H1 (cell line): ENCODE measurements around the gene UGT1A3. TPM values are rescaled to one million over a fixed set of nuclear protein-coding genes. Genes with fewer than 3 reads are reported as not detected.

ENCODE experiments used
- CTCF ChIA-PET: fragments of 300-600 bp; sonication (Branson Sonifier 250); formaldehyde crosslinking; loops from one replicate; lab custom pipeline; 2021; ENCODE audit not compliant: partially characterized antibody; lab: Charles Lee
- POLR2A ChIA-PET: fragments of 300-600 bp; sonication (Branson Sonifier 250); formaldehyde crosslinking; loops from one replicate; lab custom pipeline; 2021; ENCODE audit warnings: inconsistent platforms; ENCODE audit not compliant: partially characterized antibody; lab: Charles Lee
- DNase-seq, 2 experiments: peaks; one replicate each; pipeline versions ENCODE4 v3.0.0 to v3.0.0-alpha.2; 2010 to 2022; ENCODE audit warnings: low spot score in 2 of 2, low read depth in 1 of 2, mixed read lengths in 1 of 2
- FAIRE-seq: peaks from 2 replicates; lab custom pipeline; 2011; peaks lifted over from hg19 to GRCh38; lab: Jason Lieb, UNC
- H2AFZ ChIP-seq: 2 replicates; pipeline ENCODE4 v1.8.1; 2012; ENCODE audit warnings: low read length, inconsistent platforms
- H2AK5ac ChIP-seq: 2 replicates; pipeline ENCODE4 v1.6.1; 2013; ENCODE audit warnings: low read depth, low read length
- H2BK120ac ChIP-seq: replicated peaks from 2 replicates; pipeline ENCODE3; 2013; ENCODE audit warnings: low read depth, low read length, inconsistent platforms
- H2BK12ac ChIP-seq: 2 replicates; pipeline ENCODE4 v1.6.1; 2013; ENCODE audit warnings: low read depth, low read length
- H2BK15ac ChIP-seq: 2 replicates; pipeline ENCODE4 v1.6.1; 2013; ENCODE audit warnings: low read length
- H2BK20ac ChIP-seq: 2 replicates; pipeline ENCODE4 v1.6.1; 2013; ENCODE audit warnings: low read length
- H2BK5ac ChIP-seq: 2 replicates; pipeline ENCODE4 v1.6.1; 2013; ENCODE audit warnings: low read depth, low read length
- H3K14ac ChIP-seq: 2 replicates; pipeline ENCODE4 v1.6.1; 2013; ENCODE audit warnings: inconsistent platforms; ENCODE audit not compliant: insufficient read length
- H3K18ac ChIP-seq: 2 replicates; pipeline ENCODE4 v1.6.1; 2013; ENCODE audit warnings: low read length; ENCODE audit errors: extremely low read depth
- H3K23ac ChIP-seq: 2 replicates; pipeline ENCODE4 v1.6.1; 2013; ENCODE audit warnings: inconsistent platforms; ENCODE audit not compliant: insufficient read length
- H3K23me2 ChIP-seq: 2 replicates; pipeline ENCODE4 v1.6.1; 2013; ENCODE audit warnings: low read depth, low read length
- H3K27ac ChIP-seq: 2 replicates; pipeline ENCODE4 v1.6.1; 2011; ENCODE audit warnings: low read depth, low read length, inconsistent platforms
- H3K27me3 ChIP-seq, 4 experiments: replicated peaks in 1 of 4; 1 replicate in 1 of 4; 2 replicates in 3 of 4; pipeline versions ENCODE4 v1.6.1 to v1.8.1; 2011 to 2013; ENCODE audit warnings: low read length in 3 of 4, mild to moderate bottlenecking in 3 of 4, inconsistent platforms in 2 of 4, mixed read lengths in 2 of 4, moderate library complexity in 1 of 4; ENCODE audit not compliant: control insufficient read depth in 3 of 4, insufficient read depth in 3 of 4; ENCODE audit errors: extremely low read depth in 1 of 4
- H3K36me3 ChIP-seq, 4 experiments: 2 replicates each; pipeline versions ENCODE4 v1.6.1 to v1.8.1; 2011 to 2013; ENCODE audit warnings: mild to moderate bottlenecking in 4 of 4, low read length in 3 of 4, moderate library complexity in 2 of 4, control low read depth in 1 of 4, inconsistent platforms in 1 of 4; ENCODE audit not compliant: insufficient read depth in 4 of 4, control insufficient read depth in 2 of 4
- H3K4ac ChIP-seq: replicated peaks from 2 replicates; pipeline ENCODE3; 2013; ENCODE audit warnings: low read length, low read depth, mixed read lengths, inconsistent platforms; ENCODE audit not compliant: insufficient read length
- H3K4me1 ChIP-seq, 4 experiments: replicated peaks in 1 of 4; 1 replicate in 1 of 4; 2 replicates in 3 of 4; pipeline versions ENCODE4 v1.6.1 to v1.8.1; 2011 to 2013; ENCODE audit warnings: low read length in 3 of 4, inconsistent platforms in 2 of 4, mixed read lengths in 1 of 4; ENCODE audit not compliant: insufficient read depth in 4 of 4, control insufficient read depth in 3 of 4
- H3K4me2 ChIP-seq, 2 experiments: 2 replicates each; pipeline versions ENCODE4 v1.6.1 to v1.8.1; 2011 to 2013; ENCODE audit warnings: low read depth in 2 of 2, low read length in 2 of 2, control low read depth in 1 of 2, inconsistent platforms in 1 of 2, mild to moderate bottlenecking in 1 of 2; ENCODE audit not compliant: insufficient read depth in 1 of 2
- H3K4me3 ChIP-seq, 4 experiments: fragments of 200-600, 300-600 bp in 1 of 4; sonication (generic), shearing (Covaris generic), sonication (Bioruptor Twin) in 1 of 4; 2 replicates each; pipeline versions ENCODE4 v1.5.1 to v1.8.1; 2011 to 2016; ENCODE audit warnings: low read length in 4 of 4, low read depth in 3 of 4, control low read depth in 2 of 4, inconsistent platforms in 2 of 4, mild to moderate bottlenecking in 2 of 4, mixed read lengths in 1 of 4, moderate library complexity in 1 of 4; ENCODE audit not compliant: insufficient read depth in 2 of 4; ENCODE audit errors: extremely low read depth in 1 of 4
- H3K56ac ChIP-seq: replicated peaks from 2 replicates; pipeline ENCODE3; 2013; ENCODE audit warnings: low read depth, mild to moderate bottlenecking, mixed read lengths, low read length, inconsistent platforms; ENCODE audit not compliant: insufficient read length
- H3K79me1 ChIP-seq: 2 replicates; pipeline ENCODE4 v1.6.1; 2013; ENCODE audit warnings: low read depth, low read length, control low read depth
- H3K79me2 ChIP-seq, 2 experiments: 2 replicates each; pipeline versions ENCODE4 v1.6.1 to v1.8.1; 2012 to 2013; ENCODE audit warnings: low read length in 2 of 2, mild to moderate bottlenecking in 2 of 2, inconsistent platforms in 1 of 2; ENCODE audit not compliant: insufficient read depth in 2 of 2, control insufficient read depth in 1 of 2
- H3K9ac ChIP-seq, 4 experiments: replicated peaks in 1 of 4; 1 replicate in 1 of 4; 2 replicates in 3 of 4; pipeline versions ENCODE4 v1.6.1 to v1.8.1; 2011 to 2013; ENCODE audit warnings: low read depth in 3 of 4, low read length in 3 of 4, control low read depth in 2 of 4, mild to moderate bottlenecking in 2 of 4, moderate library complexity in 2 of 4, inconsistent platforms in 1 of 4; ENCODE audit errors: extremely low read depth in 1 of 4
- H3K9me3 ChIP-seq, 2 experiments: 2 replicates each; pipeline versions ENCODE4 v1.6.1 to v1.8.1; 2012 to 2013; ENCODE audit warnings: mild to moderate bottlenecking in 2 of 2, moderate library complexity in 2 of 2, control low read depth in 1 of 2, inconsistent platforms in 1 of 2, low read depth in 1 of 2, low read length in 1 of 2, mixed read lengths in 1 of 2; ENCODE audit not compliant: insufficient read depth in 2 of 2
- H4K20me1 ChIP-seq, 2 experiments: replicated peaks in 1 of 2; 2 replicates each; pipeline versions ENCODE3 to v1.8.1; 2011 to 2013; ENCODE audit warnings: inconsistent platforms in 2 of 2, low read length in 2 of 2, mild to moderate bottlenecking in 1 of 2; ENCODE audit not compliant: insufficient read depth in 2 of 2, control insufficient read depth in 1 of 2
- H4K5ac ChIP-seq: 2 replicates; pipeline ENCODE4 v1.6.1; 2013; ENCODE audit warnings: low read length, low read depth, mixed read lengths, inconsistent platforms; ENCODE audit not compliant: insufficient read length
- H4K8ac ChIP-seq: 2 replicates; pipeline ENCODE4 v1.8.0; 2013; ENCODE audit warnings: mild to moderate bottlenecking, moderate library complexity, low read length, inconsistent platforms; ENCODE audit not compliant: insufficient read depth; ENCODE audit errors: extremely low read depth
- H4K91ac ChIP-seq: replicated peaks from 2 replicates; pipeline ENCODE3; 2013; ENCODE audit warnings: low read length, mixed read lengths, inconsistent platforms; ENCODE audit not compliant: insufficient read length
- BCL11A ChIP-seq, 2 experiments: IDR thresholded peaks; one replicate each; pipeline ENCODE4 v1.6.1; 2011; ENCODE audit warnings: low read depth in 2 of 2, low read length in 2 of 2, mild to moderate bottlenecking in 2 of 2
- KDM4A ChIP-seq: IDR thresholded peaks from one replicate; pipeline ENCODE4 v1.7.1; 2012; ENCODE audit warnings: low read depth, mild to moderate bottlenecking, moderate library complexity, low read length, inconsistent platforms; ENCODE audit not compliant: severe bottlenecking
- SP4 ChIP-seq: IDR thresholded peaks from 2 replicates; pipeline ENCODE4 v1.6.1; 2012; ENCODE audit warnings: low read length, inconsistent platforms
- polyA plus RNA-seq, 7 experiments: library from polyadenylated mRNA; depleted of rRNA in 3 of 7; stranded (reverse) in 5 of 7; unstranded in 2 of 7; fragments of >200 nt in 5 of 7; fragments of 200-250 nt in 2 of 7; gene quantifications; 1 replicate in 5 of 7; 2 replicates in 1 of 7; 4 replicates in 1 of 7; pipeline versions ENCODE4 v1.2.1 to v1.2.3, GENCODE V29; 2011 to 2013; ENCODE audit warnings: missing spikeins in 2 of 7, mixed read lengths in 2 of 7
- total RNA-seq: library from RNA; stranded (reverse); fragmentation: NEBNext Ultra II Directional; extraction: Animal tissue kit (Norgen Biotek cat#: 25700); gene quantifications from 2 replicates; pipeline ENCODE4 v1.2.1, GENCODE V29; 2021

UGT1A3 gene
- total and polyA plus RNA-seq, 2 of the 8 experiments (the other 6 are each of a cell fraction or from before 2014, with no cell fraction given), result not detected

DNA sequence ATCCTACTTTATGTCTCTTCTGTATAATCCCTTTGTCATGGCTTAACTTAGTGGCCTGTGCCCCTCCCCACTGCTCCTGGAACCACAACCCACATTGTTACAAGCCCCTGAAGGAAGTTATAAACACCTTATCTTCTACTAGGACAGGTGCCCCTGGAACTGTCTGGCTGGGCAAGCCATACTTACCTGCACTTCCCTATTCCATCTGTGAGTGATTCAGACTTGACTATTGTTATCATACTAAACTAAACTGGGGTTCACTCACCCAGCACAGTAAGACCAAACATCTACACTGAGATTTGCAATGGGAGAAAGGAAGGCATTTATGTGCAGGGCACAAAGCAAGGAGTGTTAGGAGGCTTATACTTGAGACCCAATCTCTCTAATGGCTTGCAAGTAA, 39.8 kb upstream of the UGT1A3 start:
- H3K27ac ChIP-seq, result no peak overlapping the region
- H3K4me3 ChIP-seq, result no peak overlapping the region
- CTCF ChIA-PET, result no interaction called here
- no peak for TF ChIP-seq BCL11A (IDR thresholded peaks at IDR 0.05; ENCODE audit: low read depth in 2 of 2, low read length in 2 of 2)
- TF ChIP-seq SP4, result no peak
- no peak for TF ChIP-seq KDM4A
- peaks cover 0 to 8% (median 2%) of the 10 kb centered on the region in 4 experiments; a peak in 1 of 7 replicates for H3K4me1 ChIP-seq
- POLR2A ChIA-PET, result no interaction called here
- H2BK5ac ChIP-seq, result no peak overlapping the region
- no peak for DNase-seq
- H2BK20ac ChIP-seq, result no peak overlapping the region
- no peak overlapping the region; the same call in 1 of the 2 replicates for H2AFZ ChIP-seq
- H2BK15ac ChIP-seq, result no peak overlapping the region
- H3K18ac ChIP-seq, result no peak overlapping the region
- no peak overlapping the region for H4K5ac ChIP-seq
- H2AK5ac ChIP-seq, result no peak overlapping the region
- no peaks in the 10 kb centered on the region for H3K27me3 ChIP-seq
- no peaks in the 10 kb centered on the region for H3K36me3 ChIP-seq
- H3K79me1 ChIP-seq, result no peaks in the 10 kb centered on the region
- H4K8ac ChIP-seq, result no peak overlapping the region
- H2BK12ac ChIP-seq, result no peak overlapping the region
- no peaks in the 10 kb centered on the region for H4K20me1 ChIP-seq
- no peak overlapping the region for H3K14ac ChIP-seq
- H4K91ac ChIP-seq, result no peak overlapping the region
- H2BK120ac ChIP-seq, result no peak overlapping the region
- H3K4me2 ChIP-seq, result no peak overlapping the region
- peaks cover 0 to 2% of the 10 kb centered on the region in 2 experiments; a peak in 1 of 4 replicates for H3K9me3 ChIP-seq
- H3K56ac ChIP-seq, result no peak overlapping the region
- peaks cover 2% of the 10 kb centered on the region; the same call in 1 of the 2 replicates for H3K23me2 ChIP-seq
- H3K79me2 ChIP-seq, result no peaks in the 10 kb centered on the region
- no peak for FAIRE-seq
- no peak overlapping the region for H3K4ac ChIP-seq
- no peak overlapping the region for H3K9ac ChIP-seq
- H3K23ac ChIP-seq, result no peak overlapping the region
